ENCODE results near the gene PTGS1.

The PTGS1 gene

GRCh38 chr9:122382901-122383850 is 12.4 kb downstream of the PTGS1 start:
- no peak overlapping the region for H3K4me3 ChIP-seq (ENCODE audit: insufficient read length, low read depth)
- H3K27me3 ChIP-seq (ENCODE audit: insufficient read depth, insufficient read length) = no peaks in the 10 kb centered on the region
- peaks cover 10% of the 10 kb centered on the region for H3K9me3 ChIP-seq (ENCODE audit: insufficient read depth, low read length)
- DNase-seq (ENCODE audit: low read depth, low spot score) = no peak
- H3K36me3 ChIP-seq (ENCODE audit: insufficient read depth, insufficient read length, low read length) = no peaks in the 10 kb centered on the region
- no peak overlapping the region for H3K9ac ChIP-seq (ENCODE audit: insufficient read length, low read depth)
- H3K4me1 ChIP-seq (ENCODE audit: insufficient read depth, insufficient read length) = no peaks in the 10 kb centered on the region
- TF ChIP-seq ZNF274 (IDR thresholded peaks at IDR 0.05; ENCODE audit: low read depth, low read length) (no peak), YY1 (IDR thresholded peaks at IDR 0.05; ENCODE audit: insufficient read depth, insufficient read length) (no peak), SUZ12 (IDR thresholded peaks at IDR 0.05; ENCODE audit: extremely low read depth, insufficient read depth, insufficient read length) (no peak)

GRCh38 chr9:122383992-122384461 is 13.2 kb downstream of the PTGS1 start:
- H3K27me3 ChIP-seq (ENCODE audit: insufficient read depth, insufficient read length) = no peaks in the 10 kb centered on the region
- no peaks in the 10 kb centered on the region for H3K4me1 ChIP-seq (ENCODE audit: insufficient read depth, insufficient read length)
- no peaks in the 10 kb centered on the region for H3K36me3 ChIP-seq (ENCODE audit: insufficient read depth, insufficient read length, low read length)
- no peak overlapping the region for H3K4me3 ChIP-seq (ENCODE audit: insufficient read length, low read depth)
- TF ChIP-seq SUZ12 (IDR thresholded peaks at IDR 0.05; ENCODE audit: extremely low read depth, insufficient read depth, insufficient read length) = no peak
- TF ChIP-seq ZNF274 (IDR thresholded peaks at IDR 0.05; ENCODE audit: low read depth, low read length) = no peak
- no peak for TF ChIP-seq YY1 (IDR thresholded peaks at IDR 0.05; ENCODE audit: insufficient read depth, insufficient read length)
- no peak for DNase-seq (ENCODE audit: low read depth, low spot score)
- peaks cover 10% of the 10 kb centered on the region for H3K9me3 ChIP-seq (ENCODE audit: insufficient read depth, low read length)
- H3K9ac ChIP-seq (ENCODE audit: insufficient read length, low read depth) = no peak overlapping the region

- no peaks in the 10 kb centered on the region for H3K36me3 ChIP-seq (ENCODE audit: insufficient read depth, insufficient read length, low read length)
- no peak for TF ChIP-seq ZNF274 (IDR thresholded peaks at IDR 0.05; ENCODE audit: low read depth, low read length)
- TF ChIP-seq SUZ12 (IDR thresholded peaks at IDR 0.05; ENCODE audit: extremely low read depth, insufficient read depth, insufficient read length) = no peak
- no peak for TF ChIP-seq YY1 (IDR thresholded peaks at IDR 0.05; ENCODE audit: insufficient read depth, insufficient read length)
- no peaks in the 10 kb centered on the region for H3K9me3 ChIP-seq (ENCODE audit: insufficient read depth, low read length)
- H3K4me1 ChIP-seq (ENCODE audit: insufficient read depth, insufficient read length) = no peaks in the 10 kb centered on the region
- DNase-seq (ENCODE audit: low read depth, low spot score) = no peak
- H3K27me3 ChIP-seq (ENCODE audit: insufficient read depth, insufficient read length) = no peaks in the 10 kb centered on the region
- H3K4me3 ChIP-seq (ENCODE audit: insufficient read length, low read depth) = no peak overlapping the region
- H3K9ac ChIP-seq (ENCODE audit: insufficient read length, low read depth) = no peak overlapping the region
Observed at GRCh38 chr9:122386311-122386872, 15.6 kb downstream of the PTGS1 start.

- Histone ChIP-seq H3K36me3 (ENCODE audit: insufficient read depth, insufficient read length, low read length) (no peaks in the 10 kb centered on the region), H3K4me3 (ENCODE audit: insufficient read length, low read depth) (no peak overlapping the region), H3K9ac (ENCODE audit: insufficient read length, low read depth) (no peak overlapping the region), H3K9me3 (ENCODE audit: insufficient read depth, low read length) (no peaks in the 10 kb centered on the region), H3K4me1 (ENCODE audit: insufficient read depth, insufficient read length) (no peaks in the 10 kb centered on the region), H3K27me3 (ENCODE audit: insufficient read depth, insufficient read length) (no peaks in the 10 kb centered on the region)
- TF ChIP-seq ZNF274 (IDR thresholded peaks at IDR 0.05; ENCODE audit: low read depth, low read length) (no peak), YY1 (IDR thresholded peaks at IDR 0.05; ENCODE audit: insufficient read depth, insufficient read length) (no peak), SUZ12 (IDR thresholded peaks at IDR 0.05; ENCODE audit: extremely low read depth, insufficient read depth, insufficient read length) (no peak)
- no peak for DNase-seq (ENCODE audit: low read depth, low spot score)
Observed at GRCh38 chr9:122387536-122387935, 16.7 kb downstream of the PTGS1 start.

DNA sequence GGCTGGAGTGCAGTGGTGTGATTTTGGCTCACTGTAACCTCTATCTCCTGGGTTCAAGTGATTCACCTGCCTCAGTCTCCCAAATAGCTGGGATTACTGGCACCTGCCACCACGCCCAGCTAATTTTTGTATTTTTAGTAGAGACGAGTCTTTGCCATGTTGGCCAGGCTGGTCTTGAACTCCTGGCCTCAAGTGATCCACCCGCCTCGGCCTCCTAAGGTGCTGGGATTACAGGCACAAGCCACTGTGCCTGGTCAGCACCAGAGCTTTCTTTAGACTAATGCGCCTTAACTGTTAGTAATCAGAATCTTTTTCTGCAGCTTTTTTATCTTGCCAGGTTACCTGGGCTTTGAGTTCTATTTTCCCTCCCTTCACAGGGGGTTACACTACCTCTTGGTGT is 18.4 kb downstream of the PTGS1 start:
- Histone ChIP-seq H3K36me3 (ENCODE audit: insufficient read depth, insufficient read length, low read length) (no peaks in the 10 kb centered on the region), H3K27me3 (ENCODE audit: insufficient read depth, insufficient read length) (no peaks in the 10 kb centered on the region), H3K9me3 (ENCODE audit: insufficient read depth, low read length) (no peaks in the 10 kb centered on the region), H3K9ac (ENCODE audit: insufficient read length, low read depth) (no peak overlapping the region), H3K4me3 (ENCODE audit: insufficient read length, low read depth) (no peak overlapping the region), H3K4me1 (ENCODE audit: insufficient read depth, insufficient read length) (no peaks in the 10 kb centered on the region)
- TF ChIP-seq YY1 (IDR thresholded peaks at IDR 0.05; ENCODE audit: insufficient read depth, insufficient read length) (no peak), SUZ12 (IDR thresholded peaks at IDR 0.05; ENCODE audit: extremely low read depth, insufficient read depth, insufficient read length) (no peak), ZNF274 (IDR thresholded peaks at IDR 0.05; ENCODE audit: low read depth, low read length) (no peak)
- no peak for DNase-seq (ENCODE audit: low read depth, low spot score)

DNA sequence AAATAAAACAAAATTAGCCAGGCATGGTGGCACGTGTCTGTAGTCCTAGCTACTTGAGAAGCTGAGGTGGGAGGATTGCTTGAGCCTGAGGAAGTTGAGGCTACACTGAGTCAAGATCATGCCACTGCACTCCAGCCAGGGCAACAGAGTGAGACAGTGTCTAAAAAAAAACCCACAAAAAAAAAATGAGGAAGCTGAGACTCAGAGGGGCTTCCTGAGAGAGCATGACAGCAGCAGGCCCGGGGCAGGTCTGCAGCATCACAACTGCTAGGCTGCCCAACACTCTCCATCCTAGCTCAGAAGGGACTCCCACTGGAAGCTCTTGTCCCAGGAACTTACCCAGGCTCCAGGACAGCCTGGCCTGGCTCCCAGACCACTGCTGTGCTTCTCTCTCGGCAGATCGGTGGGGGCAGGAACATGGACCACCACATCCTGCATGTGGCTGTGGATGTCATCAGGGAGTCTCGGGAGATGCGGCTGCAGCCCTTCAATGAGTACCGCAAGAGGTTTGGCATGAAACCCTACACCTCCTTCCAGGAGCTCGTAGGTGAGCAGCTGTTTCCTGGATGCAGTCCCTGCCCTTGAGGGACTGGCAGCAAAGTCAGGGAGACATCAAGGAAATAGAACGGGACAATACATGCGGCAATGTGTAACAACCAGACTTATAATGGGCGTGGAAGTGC is 19.1 kb downstream of the PTGS1 start:
- TF ChIP-seq YY1 (IDR thresholded peaks at IDR 0.05; ENCODE audit: insufficient read depth, insufficient read length) (no peak), SUZ12 (IDR thresholded peaks at IDR 0.05; ENCODE audit: extremely low read depth, insufficient read depth, insufficient read length) (no peak), ZNF274 (IDR thresholded peaks at IDR 0.05; ENCODE audit: low read depth, low read length) (no peak)
- H3K36me3 ChIP-seq (ENCODE audit: insufficient read depth, insufficient read length, low read length) = no peaks in the 10 kb centered on the region
- no peak overlapping the region for H3K4me3 ChIP-seq (ENCODE audit: insufficient read length, low read depth)
- no peaks in the 10 kb centered on the region for H3K27me3 ChIP-seq (ENCODE audit: insufficient read depth, insufficient read length)
- no peaks in the 10 kb centered on the region for H3K9me3 ChIP-seq (ENCODE audit: insufficient read depth, low read length)
- no peaks in the 10 kb centered on the region for H3K4me1 ChIP-seq (ENCODE audit: insufficient read depth, insufficient read length)
- DNase-seq (ENCODE audit: low read depth, low spot score) = no peak
- H3K9ac ChIP-seq (ENCODE audit: insufficient read length, low read depth) = no peak overlapping the region

GRCh38 chr9:122392284-122392683 is 21.5 kb downstream of the PTGS1 start:
- H3K36me3 ChIP-seq (ENCODE audit: insufficient read depth, insufficient read length, low read length) = no peaks in the 10 kb centered on the region
- H3K9me3 ChIP-seq (ENCODE audit: insufficient read depth, low read length) = no peaks in the 10 kb centered on the region
- no peaks in the 10 kb centered on the region for H3K4me1 ChIP-seq (ENCODE audit: insufficient read depth, insufficient read length)
- TF ChIP-seq ZNF274 (IDR thresholded peaks at IDR 0.05; ENCODE audit: low read depth, low read length) = no peak
- no peak for TF ChIP-seq SUZ12 (IDR thresholded peaks at IDR 0.05; ENCODE audit: extremely low read depth, insufficient read depth, insufficient read length)
- TF ChIP-seq YY1 (IDR thresholded peaks at IDR 0.05; ENCODE audit: insufficient read depth, insufficient read length) = no peak
- no peaks in the 10 kb centered on the region for H3K27me3 ChIP-seq (ENCODE audit: insufficient read depth, insufficient read length)
- H3K4me3 ChIP-seq (ENCODE audit: insufficient read length, low read depth) = no peak overlapping the region
- no peak for DNase-seq (ENCODE audit: low read depth, low spot score)
- H3K9ac ChIP-seq (ENCODE audit: insufficient read length, low read depth) = no peak overlapping the region

Data from NT2/D1 (cell line).